ENCODE results near the gene CLTCL1.

The CLTCL1 gene

GRCh38 chr22:19224985-19225384 is 66.5 kb downstream of the CLTCL1 start:
- Histone ChIP-seq H3K27me3 (ENCODE audit: insufficient read depth, low read depth, severe bottlenecking) (no peaks in the 10 kb centered on the region), H3K9me3 (ENCODE audit: severe bottlenecking) (no peaks in the 10 kb centered on the region), H3K27ac (no peak overlapping the region), H3K36me3 (peaks cover 8% of the 10 kb centered on the region), H3K4me3 (ENCODE audit: low read depth, low read length) (no peak overlapping the region)
- DNase-seq: no peak
- no peak for TF ChIP-seq CTCF (IDR thresholded peaks at IDR 0.05; ENCODE audit: low read depth, low read length)

GRCh38 chr22:19224557-19224956 is 67.0 kb downstream of the CLTCL1 start:
- TF ChIP-seq CTCF (IDR thresholded peaks at IDR 0.05; ENCODE audit: low read depth, low read length): no peak
- Histone ChIP-seq H3K36me3 (peaks cover 8% of the 10 kb centered on the region), H3K4me3 (ENCODE audit: low read depth, low read length) (no peak overlapping the region), H3K27ac (no peak overlapping the region), H3K9me3 (ENCODE audit: severe bottlenecking) (no peaks in the 10 kb centered on the region), H3K27me3 (ENCODE audit: insufficient read depth, low read depth, severe bottlenecking) (no peaks in the 10 kb centered on the region)
- DNase-seq: no peak

GRCh38 chr22:19223617-19224016 is 67.9 kb downstream of the CLTCL1 start:
- no peak for TF ChIP-seq CTCF (IDR thresholded peaks at IDR 0.05; ENCODE audit: low read depth, low read length)
- DNase-seq: no peak
- H3K36me3 ChIP-seq: peaks cover 8% of the 10 kb centered on the region
- H3K27me3 ChIP-seq (ENCODE audit: insufficient read depth, low read depth, severe bottlenecking): no peaks in the 10 kb centered on the region
- H3K9me3 ChIP-seq (ENCODE audit: severe bottlenecking): no peaks in the 10 kb centered on the region
- H3K27ac ChIP-seq: no peak overlapping the region
- no peak overlapping the region for H3K4me3 ChIP-seq (ENCODE audit: low read depth, low read length)

- no peak for TF ChIP-seq CTCF (IDR thresholded peaks at IDR 0.05; ENCODE audit: low read depth, low read length)
- DNase-seq: no peak
- H3K27ac ChIP-seq: no peak overlapping the region
- no peaks in the 10 kb centered on the region for H3K9me3 ChIP-seq (ENCODE audit: severe bottlenecking)
- no peaks in the 10 kb centered on the region for H3K27me3 ChIP-seq (ENCODE audit: insufficient read depth, low read depth, severe bottlenecking)
- peaks cover 6% of the 10 kb centered on the region for H3K36me3 ChIP-seq
- no peak overlapping the region for H3K4me3 ChIP-seq (ENCODE audit: low read depth, low read length)
Observed at GRCh38 chr22:19223110-19223509, 68.4 kb downstream of the CLTCL1 start.

GRCh38 chr22:19222242-19223005 is 69.1 kb downstream of the CLTCL1 start:
- Histone ChIP-seq H3K27ac (no peak overlapping the region), H3K36me3 (peaks cover 5% of the 10 kb centered on the region), H3K9me3 (ENCODE audit: severe bottlenecking) (no peaks in the 10 kb centered on the region), H3K4me3 (ENCODE audit: low read depth, low read length) (no peak overlapping the region), H3K27me3 (ENCODE audit: insufficient read depth, low read depth, severe bottlenecking) (no peaks in the 10 kb centered on the region)
- DNase-seq: no peak
- TF ChIP-seq CTCF (IDR thresholded peaks at IDR 0.05; ENCODE audit: low read depth, low read length): no peak

GRCh38 chr22:19220867-19221266 is 70.7 kb downstream of the CLTCL1 start:
- no peak for DNase-seq
- TF ChIP-seq CTCF (IDR thresholded peaks at IDR 0.05; ENCODE audit: low read depth, low read length): no peak
- no peaks in the 10 kb centered on the region for H3K9me3 ChIP-seq (ENCODE audit: severe bottlenecking)
- no peaks in the 10 kb centered on the region for H3K27me3 ChIP-seq (ENCODE audit: insufficient read depth, low read depth, severe bottlenecking)
- no peak overlapping the region for H3K27ac ChIP-seq
- H3K36me3 ChIP-seq: peaks cover 5% of the 10 kb centered on the region
- no peak overlapping the region for H3K4me3 ChIP-seq (ENCODE audit: low read depth, low read length)

All from WERI-Rb-1 (cell line).